ENCODE results near the gene JAM3. TPM values are rescaled to one million over a fixed set of nuclear protein-coding genes. Genes with fewer than 3 reads are reported as not detected.

The JAM3 gene
- total RNA-seq, 4 donors from 2014 or later = 84.2 to 122 (median 96.5) TPM

- intact Hi-C loops (cut with DNase I) = no loop called here
Measured at GRCh38 chr11:134155946-134156865, 87.3 kb downstream of the JAM3 start.

GRCh38 chr11:134157451-134157850 is 88.6 kb downstream of the JAM3 start:
- H3K9me3 ChIP-seq = no peaks in the 10 kb centered on the region
- peaks cover 0 to 13% (median 12%) of the 10 kb centered on the region in 4 donors for H3K4me1 ChIP-seq
- peaks cover 10 to 97% (median 70%) of the 10 kb centered on the region in 4 donors for H3K36me3 ChIP-seq
- peak; percentile 7 for DNase-seq (ENCODE audit: extremely low spot score)
- WGBS = 77% methylated on average over 4 of the region's 4 CpGs
- no peak overlapping the region for H3K4me3 ChIP-seq
- intact Hi-C loops (cut with DNase I) = no loop called here
- H3K27me3 ChIP-seq = no peaks in the 10 kb centered on the region
- TF ChIP-seq POLR2AphosphoS5 (IDR thresholded peaks at IDR 0.05) = no peak
- H3K27ac ChIP-seq (replicated peaks in 1 of 4) = no peak overlapping the region

More at GRCh38 chr11:134155946-134156865, 87.3 kb downstream of the JAM3 start:
- peak; percentile 55 for DNase-seq (ENCODE audit: extremely low spot score)
- peaks cover 5 to 97% (median 68%) of the 10 kb centered on the region in 4 donors for H3K36me3 ChIP-seq
- H3K4me3 ChIP-seq = no peak overlapping the region
- 89% methylated on average over 23 of the region's 28 CpGs for WGBS
- no peak overlapping the region for H3K27ac ChIP-seq (replicated peaks in 1 of 4)
- H3K4me1 ChIP-seq = peaks cover 0 to 26% (median 24%) of the 10 kb centered on the region in 4 donors
- no peaks in the 10 kb centered on the region for H3K27me3 ChIP-seq
- H3K9me3 ChIP-seq = no peaks in the 10 kb centered on the region
- TF ChIP-seq CTCF (IDR thresholded peaks at IDR 0.05) = no peak
- TF ChIP-seq POLR2A (IDR thresholded peaks at IDR 0.05; ENCODE audit: low read depth) = no peak
- TF ChIP-seq POLR2AphosphoS5 (IDR thresholded peaks at IDR 0.05) = no peak
- TF ChIP-seq EP300 (IDR thresholded peaks at IDR 0.05) = no peak

DNA sequence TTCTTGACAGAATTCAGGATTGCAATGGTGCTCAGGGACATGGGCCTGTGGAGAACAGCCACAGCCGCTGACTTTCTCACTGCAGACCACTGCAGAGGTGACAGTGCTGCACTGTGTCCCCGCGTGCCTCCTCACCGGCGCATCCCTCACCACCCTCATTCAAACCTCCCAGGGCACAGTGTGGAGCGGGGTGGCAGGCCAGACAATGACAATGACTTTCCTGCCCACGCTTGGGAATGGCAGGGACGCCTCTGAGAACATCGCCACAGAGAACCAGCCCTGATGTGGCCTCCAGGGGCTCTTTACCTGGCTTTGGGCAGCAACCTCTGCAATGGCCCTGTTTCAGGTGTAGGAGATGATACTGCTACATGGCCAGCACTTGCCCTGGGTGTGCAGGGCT is 89.2 kb downstream of the JAM3 start:
- TF ChIP-seq POLR2AphosphoS5 (IDR thresholded peaks at IDR 0.05) (no peak), POLR2A (IDR thresholded peaks at IDR 0.05; ENCODE audit: low read depth) (no peak), CTCF (IDR thresholded peaks at IDR 0.05) (no peak), EP300 (IDR thresholded peaks at IDR 0.05) (no peak)

GRCh38 chr11:134159652-134160051 is 90.8 kb downstream of the JAM3 start:
- H3K4me3 ChIP-seq = no peak overlapping the region
- H3K27me3 ChIP-seq = no peaks in the 10 kb centered on the region
- H3K36me3 ChIP-seq = peaks cover 10 to 85% (median 61%) of the 10 kb centered on the region in 4 donors
- H3K27ac ChIP-seq (replicated peaks in 1 of 4) = no peak overlapping the region
- intact Hi-C loops (cut with DNase I) = no loop called here
- WGBS = 89% methylated on average over 9 of the region's 9 CpGs
- H3K9me3 ChIP-seq = no peaks in the 10 kb centered on the region
- DNase-seq (ENCODE audit: extremely low spot score) = no peak
- TF ChIP-seq CTCF (IDR thresholded peaks at IDR 0.05) = no peak
- TF ChIP-seq EP300 (IDR thresholded peaks at IDR 0.05) = no peak
- TF ChIP-seq POLR2AphosphoS5 (IDR thresholded peaks at IDR 0.05) = no peak
- TF ChIP-seq POLR2A (IDR thresholded peaks at IDR 0.05; ENCODE audit: low read depth) = no peak
- no peaks in the 10 kb centered on the region for H3K4me1 ChIP-seq

More for the DNA sequence above, 89.2 kb downstream of the JAM3 start:
- H3K36me3 ChIP-seq = peaks cover 10 to 97% (median 71%) of the 10 kb centered on the region in 4 donors
- H3K27ac ChIP-seq (replicated peaks in 1 of 4) = no peak overlapping the region
- H3K9me3 ChIP-seq = no peaks in the 10 kb centered on the region
- peaks cover 0 to 7% (median 7%) of the 10 kb centered on the region in 4 donors for H3K4me1 ChIP-seq
- DNase-seq (ENCODE audit: extremely low spot score) = peak; percentile 57
- no peaks in the 10 kb centered on the region for H3K27me3 ChIP-seq
- no peak overlapping the region for H3K4me3 ChIP-seq
- intact Hi-C loops (cut with DNase I) = no loop called here
- 98% methylated on average over 8 of the region's 9 CpGs for WGBS

Data from esophagus muscularis mucosa (tissue), 4 donors.